Activated T-helper 2 cell treated with anti-CD3 and anti-CD28 coated beads, Interferon-gamma antibody, Interleukin-2, Interleukin-4, amounts not matched to agents 10 μg/mL and 5 μg/mL and 100 μg/mL, durations not matched to agents 14 hours and 24 hours and 36 hours (primary cell): Measurements from ENCODE around the gene NTSR1. TPM values are rescaled to one million over a fixed set of nuclear protein-coding genes. Genes with fewer than 3 reads are reported as not detected.

Experiments used
- DNase-seq: peaks from one replicate; pipeline ENCODE4 v3.0.0; 2021; ENCODE audit warnings: low spot score
- H3K27ac Mint-ChIP-seq: one replicate; pipeline ENCODE4 v1.8.0; 2021; ENCODE audit warnings: mixed read lengths
- H3K27me3 Mint-ChIP-seq: one replicate; pipeline ENCODE4 v1.8.0; 2021; ENCODE audit warnings: low read depth, mixed read lengths
- H3K36me3 Mint-ChIP-seq: one replicate; pipeline ENCODE4 v1.8.0; 2021; ENCODE audit warnings: low read depth, mixed read lengths
- H3K4me1 Mint-ChIP-seq: one replicate; pipeline ENCODE4 v1.8.0; 2021; ENCODE audit warnings: low read depth, mixed read lengths
- H3K4me3 Mint-ChIP-seq: one replicate; pipeline ENCODE4 v1.8.0; 2021; ENCODE audit warnings: low read depth, mild to moderate bottlenecking, moderate library complexity, mixed read lengths
- H3K9me3 Mint-ChIP-seq: one replicate; pipeline ENCODE4 v1.8.0; 2021; ENCODE audit warnings: mixed read lengths
- intact Hi-C: fragments of 100-400 bp; cut with micrococcal nuclease; formaldehyde crosslinking; loops from one replicate; pipeline ENCODE4 v1.15.1; 2023
- total RNA-seq: library from RNA; stranded (reverse); gene quantifications from 2 replicates; pipeline ENCODE4 v1.2.3, GENCODE V29; 2022

The NTSR1 gene
- total RNA-seq, 1 donor from 2014 or later: not detected

- peaks cover 31% of the 10 kb centered on the region for H3K4me1 Mint-ChIP-seq
- H3K27me3 Mint-ChIP-seq: no peaks in the 10 kb centered on the region
- intact Hi-C loops: no loop called here
- no peaks in the 10 kb centered on the region for H3K9me3 Mint-ChIP-seq
- no peaks in the 10 kb centered on the region for H3K36me3 Mint-ChIP-seq
- no peak for DNase-seq
- peak overlapping the region; percentile 51 for H3K27ac Mint-ChIP-seq
- H3K4me3 Mint-ChIP-seq: no peak overlapping the region
Measured at GRCh38 chr20:62774762-62775161, 66.1 kb downstream of the NTSR1 start.

- Mint-ChIP-seq H3K27ac (peak overlapping the region; percentile 35), H3K27me3 (no peaks in the 10 kb centered on the region), H3K4me1 (peaks cover 31% of the 10 kb centered on the region), H3K9me3 (no peaks in the 10 kb centered on the region), H3K4me3 (no peak overlapping the region), H3K36me3 (no peaks in the 10 kb centered on the region)
- intact Hi-C loops: no loop called here
- DNase-seq: no peak
Measured at GRCh38 chr20:62775206-62775605, 66.6 kb downstream of the NTSR1 start.

- DNase-seq: no peak
- Mint-ChIP-seq H3K4me3 (peak overlapping the region; percentile 45), H3K27ac (peak overlapping the region; percentile 84), H3K36me3 (no peaks in the 10 kb centered on the region), H3K4me1 (peaks cover 31% of the 10 kb centered on the region), H3K9me3 (no peaks in the 10 kb centered on the region), H3K27me3 (no peaks in the 10 kb centered on the region)
- intact Hi-C loops: loop anchor here (1.0 to 2.0 kb wide), 2 partner anchors 19 to 36 kb away; no protein-coding TSS in a partner anchor
Measured at GRCh38 chr20:62776035-62776691, 67.5 kb downstream of the NTSR1 start.

GRCh38 chr20:62776692-62777527 lies 68.3 kb downstream of the NTSR1 start:
- H3K4me3 Mint-ChIP-seq: peak overlapping the region; percentile 51
- peak overlapping the region; percentile 84 for H3K27ac Mint-ChIP-seq
- no peaks in the 10 kb centered on the region for H3K9me3 Mint-ChIP-seq
- no peaks in the 10 kb centered on the region for H3K36me3 Mint-ChIP-seq
- H3K27me3 Mint-ChIP-seq: no peaks in the 10 kb centered on the region
- intact Hi-C loops: loop anchor here (1.0 to 2.0 kb wide), 2 partner anchors 18 to 37 kb away; no protein-coding TSS in a partner anchor
- DNase-seq: peak; percentile 57
- H3K4me1 Mint-ChIP-seq: peaks cover 31% of the 10 kb centered on the region

- H3K4me3 Mint-ChIP-seq: no peak overlapping the region
Measured at GRCh38 chr20:62777528-62777830, 68.8 kb downstream of the NTSR1 start.

GRCh38 chr20:62778058-62778457 lies 69.4 kb downstream of the NTSR1 start:
- Mint-ChIP-seq H3K27ac (peak overlapping the region; percentile 38), H3K4me1 (peaks cover 31% of the 10 kb centered on the region), H3K9me3 (no peaks in the 10 kb centered on the region), H3K4me3 (no peak overlapping the region), H3K36me3 (no peaks in the 10 kb centered on the region), H3K27me3 (no peaks in the 10 kb centered on the region)
- DNase-seq: no peak
- intact Hi-C loops: no loop called here

More at GRCh38 chr20:62777528-62777830, 68.8 kb downstream of the NTSR1 start:
- no peak for DNase-seq
- H3K36me3 Mint-ChIP-seq: no peaks in the 10 kb centered on the region
- H3K4me1 Mint-ChIP-seq: peaks cover 31% of the 10 kb centered on the region
- intact Hi-C loops: loop anchor here (2.0 kb wide), 1 partner anchor 17 kb away; no protein-coding TSS in a partner anchor
- H3K9me3 Mint-ChIP-seq: no peaks in the 10 kb centered on the region
- no peak overlapping the region for H3K27ac Mint-ChIP-seq
- H3K27me3 Mint-ChIP-seq: no peaks in the 10 kb centered on the region

GRCh38 chr20:62778601-62779416 lies 70.2 kb downstream of the NTSR1 start:
- no peak for DNase-seq
- peaks cover 28% of the 10 kb centered on the region for H3K4me1 Mint-ChIP-seq

GRCh38 chr20:62779417-62779685 lies 70.7 kb downstream of the NTSR1 start:
- Mint-ChIP-seq H3K9me3 (no peaks in the 10 kb centered on the region), H3K27me3 (no peaks in the 10 kb centered on the region), H3K4me3 (no peak overlapping the region), H3K36me3 (no peaks in the 10 kb centered on the region), H3K27ac (no peak overlapping the region), H3K4me1 (peaks cover 25% of the 10 kb centered on the region)
- intact Hi-C loops: no loop called here
- DNase-seq: no peak

More at GRCh38 chr20:62778601-62779416, 70.2 kb downstream of the NTSR1 start:
- no peaks in the 10 kb centered on the region for H3K27me3 Mint-ChIP-seq
- peak overlapping the region; percentile 38 for H3K27ac Mint-ChIP-seq
- H3K36me3 Mint-ChIP-seq: no peaks in the 10 kb centered on the region
- intact Hi-C loops: no loop called here
- H3K4me3 Mint-ChIP-seq: no peak overlapping the region
- no peaks in the 10 kb centered on the region for H3K9me3 Mint-ChIP-seq

GRCh38 chr20:62780204-62780603 lies 71.6 kb downstream of the NTSR1 start:
- Mint-ChIP-seq H3K4me3 (no peak overlapping the region), H3K36me3 (no peaks in the 10 kb centered on the region), H3K27me3 (no peaks in the 10 kb centered on the region), H3K27ac (no peak overlapping the region), H3K9me3 (no peaks in the 10 kb centered on the region), H3K4me1 (peaks cover 17% of the 10 kb centered on the region)
- intact Hi-C loops: no loop called here
- DNase-seq: no peak

GRCh38 chr20:62780696-62781095 lies 72.1 kb downstream of the NTSR1 start:
- H3K27ac Mint-ChIP-seq: no peak overlapping the region
- H3K27me3 Mint-ChIP-seq: no peaks in the 10 kb centered on the region
- H3K4me1 Mint-ChIP-seq: peaks cover 14% of the 10 kb centered on the region
- no peak overlapping the region for H3K4me3 Mint-ChIP-seq
- intact Hi-C loops: no loop called here
- DNase-seq: no peak
- no peaks in the 10 kb centered on the region for H3K36me3 Mint-ChIP-seq
- no peaks in the 10 kb centered on the region for H3K9me3 Mint-ChIP-seq

- H3K9me3 Mint-ChIP-seq: no peaks in the 10 kb centered on the region
- H3K36me3 Mint-ChIP-seq: no peaks in the 10 kb centered on the region
- intact Hi-C loops: no loop called here
- H3K4me3 Mint-ChIP-seq: no peak overlapping the region
- peaks cover 3% of the 10 kb centered on the region for H3K4me1 Mint-ChIP-seq
- H3K27ac Mint-ChIP-seq: no peak overlapping the region
- H3K27me3 Mint-ChIP-seq: no peaks in the 10 kb centered on the region
- DNase-seq: no peak
Measured at GRCh38 chr20:62782149-62782892, 73.7 kb downstream of the NTSR1 start.

GRCh38 chr20:62782893-62783278 lies 74.2 kb downstream of the NTSR1 start:
- Mint-ChIP-seq H3K36me3 (no peaks in the 10 kb centered on the region), H3K9me3 (no peaks in the 10 kb centered on the region), H3K4me1 (peaks cover 8% of the 10 kb centered on the region), H3K27me3 (no peaks in the 10 kb centered on the region), H3K4me3 (no peak overlapping the region), H3K27ac (no peak overlapping the region)
- intact Hi-C loops: no loop called here
- DNase-seq: no peak
